ENCODE measurements around the gene XPR1. TPM values are rescaled to one million over a fixed set of nuclear protein-coding genes. Genes with fewer than 3 reads are reported as not detected.

XPR1 gene
- total RNA-seq, 4 donors from 2014 or later, result 13.4 to 22.1 (median 14.9) TPM

- no peak for TF ChIP-seq POLR2A (IDR thresholded peaks at IDR 0.05)
- no peak for TF ChIP-seq EP300 (IDR thresholded peaks at IDR 0.05)
- TF ChIP-seq CTCF (IDR thresholded peaks at IDR 0.05), result no peak
- no peak for TF ChIP-seq POLR2AphosphoS5 (IDR thresholded peaks at IDR 0.05)
- peaks cover 10% of the 10 kb centered on the region for H3K4me1 ChIP-seq
- no peaks in the 10 kb centered on the region for H3K36me3 ChIP-seq
- H3K27ac ChIP-seq, result peak overlapping the region; percentile 78
- H3K9me3 ChIP-seq, result no peaks in the 10 kb centered on the region
- 25% methylated on average over 13 of the region's 17 CpGs for WGBS
- H3K4me3 ChIP-seq, result peak overlapping the region; percentile 68
- DNase-seq (ENCODE audit: low spot score in 2 of 2), result peak; percentile 57 to 70
- peaks cover 3% of the 10 kb centered on the region for H3K27me3 ChIP-seq
Observed at GRCh38 chr1:180911640-180912191, 279.9 kb downstream of the XPR1 start.

- DNase-seq (ENCODE audit: low spot score in 2 of 2), result peak; percentile 60 to 79
Observed at GRCh38 chr1:180912211-180912800, 280.5 kb downstream of the XPR1 start.

GRCh38 chr1:180912801-180913565 lies 281.2 kb downstream of the XPR1 start, which contains the start of gene KIAA1614:
Gene KIAA1614, plus strand, starts transcription at chr1:180912897. Its CDS starts 347 bp downstream, at chr1:180913244.
- H3K27ac ChIP-seq, result peak within 1 kb of the TSS; percentile 78
- H3K27me3 ChIP-seq, result peaks cover 3% of the 10 kb centered on the region
- H3K4me3 ChIP-seq, result peak within 1 kb of the TSS; percentile 68
- H3K36me3 ChIP-seq, result peaks cover 3% of the 10 kb centered on the region
- peaks cover 10% of the 10 kb centered on the region for H3K4me1 ChIP-seq
- 16% methylated on average over 19 of the region's 76 CpGs for WGBS
- no peaks in the 10 kb centered on the region for H3K9me3 ChIP-seq
- peak; percentile 67 to 79 for DNase-seq (ENCODE audit: low spot score in 2 of 2)
- no peak for TF ChIP-seq CTCF (IDR thresholded peaks at IDR 0.05)
- TF ChIP-seq EP300 (IDR thresholded peaks at IDR 0.05), result no peak
- TF ChIP-seq POLR2AphosphoS5 (IDR thresholded peaks at IDR 0.05), result no peak
- TF ChIP-seq POLR2A (IDR thresholded peaks at IDR 0.05), result no peak

More at GRCh38 chr1:180912211-180912800, 280.5 kb downstream of the XPR1 start:
- H3K36me3 ChIP-seq, result no peaks in the 10 kb centered on the region
- H3K9me3 ChIP-seq, result no peaks in the 10 kb centered on the region
- H3K4me1 ChIP-seq, result peaks cover 10% of the 10 kb centered on the region
- H3K27ac ChIP-seq, result peak overlapping the region; percentile 78
- no peak for TF ChIP-seq CTCF (IDR thresholded peaks at IDR 0.05)
- no peak for TF ChIP-seq EP300 (IDR thresholded peaks at IDR 0.05)
- TF ChIP-seq POLR2A (IDR thresholded peaks at IDR 0.05), result no peak
- no peak for TF ChIP-seq POLR2AphosphoS5 (IDR thresholded peaks at IDR 0.05)
- WGBS, result no CpG with 5 or more reads among the region's 71 CpGs
- H3K27me3 ChIP-seq, result peaks cover 3% of the 10 kb centered on the region
- peak overlapping the region; percentile 68 for H3K4me3 ChIP-seq

GRCh38 chr1:180915426-180915965 lies 283.7 kb downstream of the XPR1 start:
- TF ChIP-seq POLR2AphosphoS5 (IDR thresholded peaks at IDR 0.05), result no peak
- no peak for TF ChIP-seq EP300 (IDR thresholded peaks at IDR 0.05)
- no peak for TF ChIP-seq CTCF (IDR thresholded peaks at IDR 0.05)
- no peak for TF ChIP-seq POLR2A (IDR thresholded peaks at IDR 0.05)
- Histone ChIP-seq H3K36me3 (peaks cover 12% of the 10 kb centered on the region), H3K27me3 (peaks cover 3% of the 10 kb centered on the region), H3K9me3 (no peaks in the 10 kb centered on the region), H3K4me1 (peaks cover 10% of the 10 kb centered on the region), H3K4me3 (no peak overlapping the region), H3K27ac (no peak overlapping the region)
- no peak for DNase-seq (ENCODE audit: low spot score in 2 of 2)
- WGBS, result 94% methylated on average over 11 of the region's 11 CpGs
